A549 (cell line): ENCODE data around the gene STAT5B.

Experiments
- CTCF ChIP-seq: fragments of >200 bp; sonication (Bioruptor Twin); formaldehyde crosslinking; IDR thresholded peaks from 3 replicates; pipeline ENCODE4 v1.5.1; 2016
- JUN ChIP-seq, 2 experiments: fragments of >200 bp; sonication (Bioruptor Twin); formaldehyde crosslinking; IDR thresholded peaks; 2 replicates in 1 of 2; 3 replicates in 1 of 2; pipeline ENCODE4 v1.6.1; 2016 to 2017
- POLR2A ChIP-seq: IDR thresholded peaks from 2 replicates; pipeline ENCODE4 v1.6.1; 2012; ENCODE audit warnings: mild to moderate bottlenecking, low read length

DNA sequence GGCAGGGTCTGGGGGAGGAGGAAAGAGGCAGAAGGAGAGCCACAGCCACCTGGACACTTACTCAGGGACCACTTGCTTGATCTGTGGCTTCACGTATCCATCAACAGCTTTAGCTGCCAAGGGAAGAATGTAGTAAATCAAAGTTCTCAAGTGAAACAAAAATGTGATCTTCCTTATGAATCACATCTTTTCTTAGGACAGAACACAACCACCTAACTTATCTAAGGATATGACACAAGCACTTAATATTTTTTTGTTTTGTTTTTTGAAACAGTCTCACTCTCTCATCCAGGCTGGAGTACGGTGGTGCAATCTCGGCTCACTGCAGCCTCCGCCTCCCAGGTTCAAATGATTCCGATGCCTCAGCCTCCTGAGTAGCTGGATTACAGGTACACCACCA is 73.5 kb downstream of the STAT5B start:
- TF ChIP-seq CTCF (no peak), JUN (IDR thresholded peaks at IDR 0.05) (no peak), POLR2A (no peak)
